ENCODE data around the gene KIF19. TPM values are rescaled to one million over a fixed set of nuclear protein-coding genes. Genes with fewer than 3 reads are reported as not detected.

Gene KIF19
- total RNA-seq, 1 donor, result not detected

- TF ChIP-seq CTCF (IDR thresholded peaks at IDR 0.05; ENCODE audit: insufficient read depth, low read depth, low read length), result no peak
- DNase-seq (ENCODE audit: low read depth), result no peak
- H3K4me3 ChIP-seq (ENCODE audit: low read depth, low read length), result no peak overlapping the region
These were observed 17.7 kb downstream of the KIF19 start for GRCh38 chr17:74343526-74344284.

- TF ChIP-seq CTCF (IDR thresholded peaks at IDR 0.05; ENCODE audit: insufficient read depth, low read depth, low read length), result no peak
- DNase-seq (ENCODE audit: low read depth), result no peak
- no peak overlapping the region for H3K4me3 ChIP-seq (ENCODE audit: low read depth, low read length)
These were observed 18.6 kb downstream of the KIF19 start for GRCh38 chr17:74344658-74345057.

GRCh38 chr17:74345433-74346241 lies 19.6 kb downstream of the KIF19 start:
- DNase-seq (ENCODE audit: low read depth), result no peak
- no peak overlapping the region for H3K4me3 ChIP-seq (ENCODE audit: low read depth, low read length)
- no peak for TF ChIP-seq CTCF (IDR thresholded peaks at IDR 0.05; ENCODE audit: insufficient read depth, low read depth, low read length)

DNA sequence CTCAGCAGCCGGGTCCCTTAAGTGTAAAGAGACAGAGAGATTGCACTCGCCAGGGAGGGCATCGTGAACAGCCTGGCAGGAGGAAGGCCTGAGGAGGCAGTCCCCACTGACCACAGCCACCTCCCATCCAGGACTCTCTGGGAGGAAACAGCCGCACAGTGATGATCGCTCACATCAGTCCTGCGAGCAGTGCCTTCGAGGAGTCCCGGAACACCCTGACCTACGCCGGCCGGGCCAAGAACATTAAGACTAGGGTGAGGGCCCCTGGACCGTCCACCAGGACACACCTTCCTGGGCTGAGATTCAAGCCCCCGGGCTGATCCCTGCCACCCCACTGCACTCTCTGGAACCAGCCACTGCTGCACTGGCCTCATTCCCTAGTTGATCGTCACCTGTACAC lies 21.6 kb downstream of the KIF19 start:
- H3K4me3 ChIP-seq (ENCODE audit: low read depth, low read length), result no peak overlapping the region
- no peak for DNase-seq (ENCODE audit: low read depth)
- TF ChIP-seq CTCF (IDR thresholded peaks at IDR 0.05; ENCODE audit: insufficient read depth, low read depth, low read length), result no peak

DNA sequence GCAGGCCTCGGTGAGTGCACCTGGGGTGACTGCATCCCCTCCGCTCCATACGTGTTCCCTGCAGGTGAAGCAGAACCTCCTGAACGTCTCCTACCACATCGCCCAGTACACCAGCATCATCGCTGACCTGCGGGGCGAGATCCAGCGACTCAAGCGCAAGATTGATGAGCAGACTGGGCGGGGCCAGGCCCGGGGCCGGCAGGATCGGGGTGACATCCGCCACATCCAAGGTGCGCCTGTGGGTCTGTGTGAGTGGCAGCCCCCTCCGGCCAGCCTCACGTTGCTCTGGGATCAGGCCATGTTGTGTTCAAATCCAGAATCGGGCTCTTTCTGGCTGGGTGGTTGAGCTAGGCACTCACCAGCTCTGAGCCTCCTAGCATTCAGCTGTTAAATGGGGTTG lies 23.1 kb downstream of the KIF19 start:
- no peak for DNase-seq (ENCODE audit: low read depth)
- no peak for TF ChIP-seq CTCF (IDR thresholded peaks at IDR 0.05; ENCODE audit: insufficient read depth, low read depth, low read length)
- no peak overlapping the region for H3K4me3 ChIP-seq (ENCODE audit: low read depth, low read length)

GRCh38 chr17:74350486-74350885 lies 24.5 kb downstream of the KIF19 start:
- TF ChIP-seq CTCF (IDR thresholded peaks at IDR 0.05; ENCODE audit: insufficient read depth, low read depth, low read length), result no peak
- no peak for DNase-seq (ENCODE audit: low read depth)
- no peak overlapping the region for H3K4me3 ChIP-seq (ENCODE audit: low read depth, low read length)

All from fibroblast of villous mesenchyme (primary cell).